Upper lobe of left lung (tissue), 4 donors: Measurements from ENCODE around the gene GOLGA6L10.
"Not testable (repeated sequence)": the region's sequence is repeated elsewhere in the genome, so short reads cannot be mapped to it uniquely, and the experiment has no call there.

Source experiments
- CTCF ChIP-seq, 6 experiments: fragments of 450-650 bp in 4 of 6; fragments of 200-600 bp in 2 of 6; sonication (generic) in 2 of 6; IDR thresholded peaks; one replicate each; pipeline ENCODE4 v1.5.1; 2016 to 2019; ENCODE audit warnings: antibody characterized with exemption in 6 of 6
- POLR2AphosphoS5 ChIP-seq, 2 donors: sonication (generic); formaldehyde crosslinking; IDR thresholded peaks; one replicate each; pipeline ENCODE4 v1.5.1; 2017; ENCODE audit warnings: antibody characterized with exemption in 2 of 2

GRCh38 chr15:82327372-82327771 is 21.9 kb downstream of the GOLGA6L10 start:
- not testable (repeated sequence) for TF ChIP-seq CTCF, POLR2AphosphoS5 (IDR thresholded peaks at IDR 0.05)
